SJSA1 (cell line): ENCODE results near the gene ZNF555. TPM values are rescaled to one million over a fixed set of nuclear protein-coding genes. Genes with fewer than 3 reads are reported as not detected.
"Not testable (repeated sequence)": the region's sequence is repeated elsewhere in the genome, so short reads cannot be mapped to it uniquely, and the experiment has no call there.

ENCODE experiments used
- DNase-seq, 2 experiments: peaks; one replicate each; pipeline ENCODE4 v3.0.0-alpha.2; 2015 to 2020; ENCODE audit warnings: low spot score in 2 of 2, low read depth in 1 of 2
- H3K27ac ChIP-seq: fragments of 250-450 bp; sonication (Bioruptor Pico); 2 replicates; pipeline ENCODE4 v1.5.1; 2020; ENCODE audit warnings: mild to moderate bottlenecking, moderate library complexity
- H3K27me3 ChIP-seq: fragments of 250-450 bp; sonication (Bioruptor Pico); replicated peaks from 2 replicates; pipeline ENCODE4 v1.5.1; 2020; ENCODE audit warnings: mild to moderate bottlenecking, moderate library complexity
- H3K36me3 ChIP-seq: fragments of 250-450 bp; sonication (Bioruptor Pico); 2 replicates; pipeline ENCODE4 v1.5.1; 2020; ENCODE audit warnings: mild to moderate bottlenecking
- H3K4me1 ChIP-seq: fragments of 250-450 bp; sonication (Bioruptor Pico); replicated peaks from 2 replicates; pipeline ENCODE4 v1.6.1; 2021; ENCODE audit warnings: mild to moderate bottlenecking
- H3K4me3 ChIP-seq: fragments of 250-450 bp; sonication (Bioruptor Pico); 2 replicates; pipeline ENCODE4 v1.5.1; 2020; ENCODE audit warnings: mild to moderate bottlenecking
- H3K9me3 ChIP-seq: fragments of 250-450 bp; sonication (Bioruptor Pico); replicated peaks from 2 replicates; pipeline ENCODE4 v1.5.1; 2020; ENCODE audit warnings: mild to moderate bottlenecking
- total RNA-seq: library from RNA; depleted of rRNA; stranded (reverse); fragments of >200 nt; shearing (Covaris generic); gene quantifications from 2 replicates; pipeline ENCODE4 v1.2.3, GENCODE V29; 2014; rRNA removed

The ZNF555 gene
- total RNA-seq: 2.9 and 5.2 TPM in 2 replicates

- H3K4me3 ChIP-seq: peak within 1 kb of the TSS; percentile 96
- peak; percentile 96 to 99 for DNase-seq
- peaks cover 18% of the 10 kb centered on the region for H3K9me3 ChIP-seq
- H3K4me1 ChIP-seq: peaks cover 11% of the 10 kb centered on the region
- no peaks in the 10 kb centered on the region for H3K27me3 ChIP-seq
- peaks cover 13% of the 10 kb centered on the region for H3K36me3 ChIP-seq
- peak within 1 kb of the TSS; percentile 71 for H3K27ac ChIP-seq
These were observed at the start of gene ZNF555 for GRCh38 chr19:2840794-2841791. Gene ZNF555, plus strand, starts transcription at chr19:2841475. Its CDS starts 98 bp downstream, at chr19:2841573.

GRCh38 chr19:2791876-2792275 lies 49.4 kb upstream of the ZNF555 start:
- no peaks in the 10 kb centered on the region for H3K9me3 ChIP-seq
- no peak for DNase-seq
- H3K4me1 ChIP-seq: no peaks in the 10 kb centered on the region
- H3K27ac ChIP-seq: no peak overlapping the region
- H3K27me3 ChIP-seq: no peaks in the 10 kb centered on the region
- no peak overlapping the region for H3K4me3 ChIP-seq
- H3K36me3 ChIP-seq: peaks cover 66% of the 10 kb centered on the region

DNA sequence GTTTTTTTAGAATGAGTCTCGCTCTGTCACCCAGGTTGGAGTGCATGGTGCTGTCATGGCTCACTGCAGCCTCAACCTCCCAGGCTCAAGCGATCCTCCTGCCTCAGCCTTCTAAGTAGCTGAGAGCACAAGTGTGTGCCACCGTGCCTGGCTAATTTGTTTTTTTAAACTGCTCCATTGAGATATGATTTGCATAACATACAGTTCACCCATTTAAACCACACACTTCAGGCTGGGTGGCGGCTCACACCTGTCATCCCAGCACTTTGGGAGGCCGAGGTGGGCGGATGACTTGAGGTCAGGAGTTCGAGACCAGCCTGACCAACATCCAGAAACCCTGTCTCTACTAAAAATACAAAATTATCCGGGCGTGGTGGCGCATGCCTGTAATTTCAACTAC lies 48.6 kb upstream of the ZNF555 start:
- H3K4me1 ChIP-seq, H3K27me3 ChIP-seq, DNase-seq, H3K27ac ChIP-seq, H3K9me3 ChIP-seq, H3K4me3 ChIP-seq: not testable (repeated sequence)
- peaks cover 69% of the 10 kb centered on the region for H3K36me3 ChIP-seq

- DNase-seq: no peak
- no peaks in the 10 kb centered on the region for H3K4me1 ChIP-seq
- no peak overlapping the region for H3K4me3 ChIP-seq
- H3K27ac ChIP-seq: no peak overlapping the region
- no peaks in the 10 kb centered on the region for H3K9me3 ChIP-seq
- no peaks in the 10 kb centered on the region for H3K27me3 ChIP-seq
- peaks cover 67% of the 10 kb centered on the region for H3K36me3 ChIP-seq
These were observed 48.1 kb upstream of the ZNF555 start for GRCh38 chr19:2793126-2793525.

- H3K36me3 ChIP-seq: peaks cover 70% of the 10 kb centered on the region
- no peak for DNase-seq
- no peak overlapping the region for H3K27ac ChIP-seq
- no peaks in the 10 kb centered on the region for H3K4me1 ChIP-seq
- no peaks in the 10 kb centered on the region for H3K27me3 ChIP-seq
- no peaks in the 10 kb centered on the region for H3K9me3 ChIP-seq
- H3K4me3 ChIP-seq: no peak overlapping the region
These were observed 47.7 kb upstream of the ZNF555 start for GRCh38 chr19:2793577-2793976.

DNA sequence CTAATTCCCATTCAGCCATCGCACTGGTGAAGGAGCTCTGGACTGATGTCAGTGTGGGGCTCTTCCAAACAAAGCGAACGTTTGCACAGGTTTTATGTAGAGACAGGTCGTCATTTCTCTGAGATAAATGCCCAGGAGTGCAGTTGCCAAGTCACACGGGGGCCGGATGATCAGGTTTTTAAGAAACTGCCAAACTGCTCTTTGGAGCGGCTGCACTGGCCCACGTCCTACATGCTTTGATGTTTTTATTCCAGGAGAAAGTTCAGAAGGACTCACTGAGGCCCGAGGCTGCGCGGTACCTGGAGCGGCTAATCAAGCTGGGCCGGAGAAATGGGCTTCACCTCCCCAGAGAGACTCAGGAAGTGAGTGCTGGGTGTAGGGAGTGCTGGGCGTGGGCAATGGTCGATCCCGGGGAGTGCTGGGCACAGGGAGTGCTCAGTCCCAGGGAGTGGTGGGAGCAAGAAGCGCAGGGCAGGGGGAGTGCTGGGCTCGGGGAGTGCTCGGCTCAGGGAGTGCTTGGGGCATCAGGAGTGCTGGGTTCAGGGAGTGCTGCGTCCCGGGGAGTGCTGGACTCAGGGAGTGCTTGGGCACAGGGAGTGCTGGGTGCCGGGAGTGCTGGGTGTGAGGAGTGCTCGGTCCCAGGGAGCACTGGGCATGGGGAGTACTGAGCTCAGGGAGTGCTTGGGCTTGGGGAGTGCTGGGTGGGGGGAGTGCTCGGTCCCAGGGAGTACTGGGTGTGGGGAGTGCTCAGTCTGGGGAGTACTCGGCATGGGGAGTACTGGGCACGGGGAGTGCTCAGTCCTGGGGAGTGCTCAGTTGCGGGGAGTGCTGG lies 45.2 kb upstream of the ZNF555 start:
- no peak for DNase-seq
- Histone ChIP-seq H3K4me1 (no peaks in the 10 kb centered on the region), H3K27me3 (no peaks in the 10 kb centered on the region), H3K4me3 (no peak overlapping the region), H3K36me3 (peaks cover 79% of the 10 kb centered on the region), H3K27ac (no peak overlapping the region), H3K9me3 (no peaks in the 10 kb centered on the region)

- Histone ChIP-seq H3K36me3 (peaks cover 83% of the 10 kb centered on the region), H3K4me3 (no peak overlapping the region), H3K27me3 (no peaks in the 10 kb centered on the region), H3K27ac (no peak overlapping the region), H3K4me1 (no peaks in the 10 kb centered on the region), H3K9me3 (no peaks in the 10 kb centered on the region)
- no peak for DNase-seq
These were observed 44.5 kb upstream of the ZNF555 start for GRCh38 chr19:2796659-2797266.

GRCh38 chr19:2797280-2797679 lies 44.0 kb upstream of the ZNF555 start:
- H3K4me3 ChIP-seq: no peak overlapping the region
- no peaks in the 10 kb centered on the region for H3K9me3 ChIP-seq
- H3K27me3 ChIP-seq: no peaks in the 10 kb centered on the region
- DNase-seq: no peak
- no peak overlapping the region for H3K27ac ChIP-seq
- peaks cover 84% of the 10 kb centered on the region for H3K36me3 ChIP-seq
- H3K4me1 ChIP-seq: no peaks in the 10 kb centered on the region

GRCh38 chr19:2798158-2798685 lies 43.1 kb upstream of the ZNF555 start:
- no peak overlapping the region for H3K27ac ChIP-seq
- no peak for DNase-seq
- peaks cover 91% of the 10 kb centered on the region for H3K36me3 ChIP-seq
- H3K9me3 ChIP-seq: no peaks in the 10 kb centered on the region
- no peaks in the 10 kb centered on the region for H3K4me1 ChIP-seq
- no peak overlapping the region for H3K4me3 ChIP-seq
- no peaks in the 10 kb centered on the region for H3K27me3 ChIP-seq

- no peak overlapping the region for H3K27ac ChIP-seq
- H3K4me3 ChIP-seq: no peak overlapping the region
- H3K9me3 ChIP-seq: no peaks in the 10 kb centered on the region
- H3K4me1 ChIP-seq: no peaks in the 10 kb centered on the region
- H3K36me3 ChIP-seq: peaks cover 86% of the 10 kb centered on the region
- no peak for DNase-seq
- no peaks in the 10 kb centered on the region for H3K27me3 ChIP-seq
These were observed 42.5 kb upstream of the ZNF555 start for GRCh38 chr19:2798733-2799132.

GRCh38 chr19:2799273-2800020 lies 41.8 kb upstream of the ZNF555 start:
- DNase-seq: no peak
- Histone ChIP-seq H3K27me3 (no peaks in the 10 kb centered on the region), H3K36me3 (peaks cover 79% of the 10 kb centered on the region), H3K27ac (no peak overlapping the region), H3K4me1 (no peaks in the 10 kb centered on the region), H3K9me3 (no peaks in the 10 kb centered on the region), H3K4me3 (no peak overlapping the region)

- Histone ChIP-seq H3K27ac (no peak overlapping the region), H3K4me1 (no peaks in the 10 kb centered on the region), H3K9me3 (no peaks in the 10 kb centered on the region), H3K4me3 (no peak overlapping the region), H3K36me3 (peaks cover 77% of the 10 kb centered on the region), H3K27me3 (no peaks in the 10 kb centered on the region)
- DNase-seq: no peak
These were observed 40.8 kb upstream of the ZNF555 start for GRCh38 chr19:2800506-2800905.

- no peak for DNase-seq
- no peak overlapping the region for H3K4me3 ChIP-seq
- H3K27ac ChIP-seq: no peak overlapping the region
- H3K36me3 ChIP-seq: peaks cover 75% of the 10 kb centered on the region
- no peaks in the 10 kb centered on the region for H3K9me3 ChIP-seq
- H3K4me1 ChIP-seq: no peaks in the 10 kb centered on the region
- no peaks in the 10 kb centered on the region for H3K27me3 ChIP-seq
These were observed 38.4 kb upstream of the ZNF555 start for GRCh38 chr19:2802826-2803225.
